Stimulated activated naive B cell treated with anti-CD40 and anti-IgM and Interleukin-4, amounts not matched to agents 10 μg/mL and 1 μg/mL and 100 μg/mL, for 72 hours (primary cell): ENCODE measurements around the gene SAFB.
"Not testable (repeated sequence)": the region's sequence is repeated elsewhere in the genome, so short reads cannot be mapped to it uniquely, and the experiment has no call there.

ENCODE experiments used
- ATAC-seq, 2 donors: fragments of 150-1000 bp; cut with Tn5 transposase; replicated peaks; 2 replicates each; pipeline ENCODE4 v1.10.0; 2021; ENCODE audit warnings: moderate library complexity in 1 of 2
- DNase-seq: peaks from one replicate; pipeline ENCODE4 v3.0.0; 2021
- H3K27ac Mint-ChIP-seq: one replicate; pipeline ENCODE4 v1.8.0; 2022; ENCODE audit warnings: mild to moderate bottlenecking, mixed read lengths
- H3K27me3 Mint-ChIP-seq, 2 donors: one replicate each; pipeline ENCODE4 v1.8.0; 2022; ENCODE audit warnings: mixed read lengths in 2 of 2
- H3K36me3 Mint-ChIP-seq, 2 donors: one replicate each; pipeline ENCODE4 v1.8.0; 2022; ENCODE audit warnings: mixed read lengths in 2 of 2, mild to moderate bottlenecking in 1 of 2
- H3K4me1 Mint-ChIP-seq, 2 donors: one replicate each; pipeline ENCODE4 v1.8.0; 2022; ENCODE audit warnings: mixed read lengths in 2 of 2, mild to moderate bottlenecking in 1 of 2
- H3K4me3 Mint-ChIP-seq, 2 donors: one replicate each; pipeline ENCODE4 v1.8.0; 2022; ENCODE audit warnings: mild to moderate bottlenecking in 2 of 2, mixed read lengths in 2 of 2, moderate library complexity in 1 of 2
- H3K9me3 Mint-ChIP-seq, 2 donors: one replicate each; pipeline ENCODE4 v1.8.0; 2022; ENCODE audit warnings: mixed read lengths in 2 of 2, mild to moderate bottlenecking in 1 of 2

Gene SAFB

GRCh38 chr19:5608766-5609165 is 14.1 kb upstream of the SAFB start:
- H3K4me3 Mint-ChIP-seq, DNase-seq, H3K27me3 Mint-ChIP-seq, ATAC-seq, H3K9me3 Mint-ChIP-seq: not testable (repeated sequence)
- H3K36me3 Mint-ChIP-seq = peaks cover 57 to 68% of the 10 kb centered on the region in 2 donors
- H3K4me1 Mint-ChIP-seq = peaks cover 10% of the 10 kb centered on the region in 2 donors
- H3K27ac Mint-ChIP-seq = peak overlapping the region; percentile 38

- Mint-ChIP-seq H3K4me1 (peaks cover 10% of the 10 kb centered on the region in 2 donors), H3K27me3 (no peaks in the 10 kb centered on the region), H3K9me3 (no peaks in the 10 kb centered on the region), H3K36me3 (peaks cover 60 to 71% of the 10 kb centered on the region in 2 donors), H3K27ac (no peak overlapping the region), H3K4me3 (no peak overlapping the region)
- ATAC-seq (no peak), DNase-seq (no peak)
Measured at GRCh38 chr19:5609881-5610448, 12.9 kb upstream of the SAFB start.

GRCh38 chr19:5612891-5613865 is 9.7 kb upstream of the SAFB start:
- H3K4me1 Mint-ChIP-seq = peaks cover 2 to 14% of the 10 kb centered on the region in 2 donors
- ATAC-seq = no peak
- peak overlapping the region; percentile 63 for H3K27ac Mint-ChIP-seq
- no peak for DNase-seq
- H3K36me3 Mint-ChIP-seq = peaks cover 51 to 59% of the 10 kb centered on the region in 2 donors
- no peaks in the 10 kb centered on the region for H3K27me3 Mint-ChIP-seq
- H3K4me3 Mint-ChIP-seq = no peak overlapping the region
- H3K9me3 Mint-ChIP-seq = no peaks in the 10 kb centered on the region

- Mint-ChIP-seq H3K4me1 (peaks cover 9 to 33% of the 10 kb centered on the region in 2 donors), H3K9me3 (no peaks in the 10 kb centered on the region), H3K36me3 (peaks cover 49 to 56% of the 10 kb centered on the region in 2 donors), H3K27ac (no peak overlapping the region), H3K4me3 (no peak overlapping the region), H3K27me3 (no peaks in the 10 kb centered on the region)
- no peak for DNase-seq
- no peak for ATAC-seq
Measured at GRCh38 chr19:5615756-5616327, 7.0 kb upstream of the SAFB start.

- Mint-ChIP-seq H3K36me3 (peaks cover 51 to 58% of the 10 kb centered on the region in 2 donors), H3K4me1 (peaks cover 16 to 44% of the 10 kb centered on the region in 2 donors), H3K27me3 (no peaks in the 10 kb centered on the region), H3K9me3 (no peaks in the 10 kb centered on the region), H3K4me3 (no peak overlapping the region), H3K27ac (no peak overlapping the region)
- DNase-seq = no peak
- ATAC-seq = no peak
Measured at GRCh38 chr19:5617080-5617479, 5.8 kb upstream of the SAFB start.

- H3K9me3 Mint-ChIP-seq = no peaks in the 10 kb centered on the region
Measured at GRCh38 chr19:5618591-5618990, 4.3 kb upstream of the SAFB start.

GRCh38 chr19:5619946-5620345 is 2.9 kb upstream of the SAFB start:
- ATAC-seq = no peak
- peaks cover 37 to 53% of the 10 kb centered on the region in 2 donors for H3K36me3 Mint-ChIP-seq
- H3K4me1 Mint-ChIP-seq = peaks cover 23 to 53% of the 10 kb centered on the region in 2 donors

More at GRCh38 chr19:5618591-5618990, 4.3 kb upstream of the SAFB start:
- Mint-ChIP-seq H3K27me3 (no peaks in the 10 kb centered on the region), H3K4me1 (peaks cover 16 to 42% of the 10 kb centered on the region in 2 donors), H3K4me3 (no peak overlapping the region), H3K27ac (no peak overlapping the region), H3K36me3 (peaks cover 39 to 52% of the 10 kb centered on the region in 2 donors)
- ATAC-seq (no peak), DNase-seq (no peak)

GRCh38 chr19:5621311-5621944 is 1.5 kb upstream of the SAFB start:
- H3K9me3 Mint-ChIP-seq = no peaks in the 10 kb centered on the region
- peak overlapping the region; percentile 98 for H3K27ac Mint-ChIP-seq
- DNase-seq (no peak), ATAC-seq (no peak)
- H3K4me1 Mint-ChIP-seq = peaks cover 32 to 67% of the 10 kb centered on the region in 2 donors
- peak overlapping the region; percentile 100 for H3K4me3 Mint-ChIP-seq
- H3K27me3 Mint-ChIP-seq = no peaks in the 10 kb centered on the region
- H3K36me3 Mint-ChIP-seq = peaks cover 42 to 56% of the 10 kb centered on the region in 2 donors

More at GRCh38 chr19:5619946-5620345, 2.9 kb upstream of the SAFB start:
- Mint-ChIP-seq H3K27ac (no peak overlapping the region), H3K27me3 (no peaks in the 10 kb centered on the region), H3K4me3 (no peak overlapping the region), H3K9me3 (no peaks in the 10 kb centered on the region)
- DNase-seq = no peak

- no peaks in the 10 kb centered on the region for H3K9me3 Mint-ChIP-seq
- peak; percentile 4 for DNase-seq
- H3K36me3 Mint-ChIP-seq = peaks cover 46 to 59% of the 10 kb centered on the region in 2 donors
- peaks cover 34 to 71% of the 10 kb centered on the region in 2 donors for H3K4me1 Mint-ChIP-seq
- no peak for ATAC-seq
- H3K27ac Mint-ChIP-seq = peak overlapping the region; percentile 98
- H3K27me3 Mint-ChIP-seq = no peaks in the 10 kb centered on the region
- peak overlapping the region; percentile 100 for H3K4me3 Mint-ChIP-seq
Measured at GRCh38 chr19:5621945-5622464, 878 bp upstream of the SAFB start.

GRCh38 chr19:5623397-5624017 is 624 bp downstream of the SAFB start:
- Mint-ChIP-seq H3K36me3 (peaks cover 51 to 66% of the 10 kb centered on the region in 2 donors), H3K4me3 (peak overlapping the region; percentile 100), H3K4me1 (peaks cover 41 to 75% of the 10 kb centered on the region in 2 donors), H3K27me3 (no peaks in the 10 kb centered on the region), H3K27ac (peak overlapping the region; percentile 100), H3K9me3 (no peaks in the 10 kb centered on the region)
- ATAC-seq = peak; percentile 2 to 3
- peak; percentile 25 for DNase-seq

GRCh38 chr19:5624018-5624663 is 1.3 kb downstream of the SAFB start:
- Mint-ChIP-seq H3K36me3 (peaks cover 53 to 68% of the 10 kb centered on the region in 2 donors), H3K9me3 (no peaks in the 10 kb centered on the region), H3K27me3 (no peaks in the 10 kb centered on the region), H3K4me1 (peaks cover 43 to 75% of the 10 kb centered on the region in 2 donors), H3K27ac (peak overlapping the region; percentile 94), H3K4me3 (peak overlapping the region; percentile 95 to 100)
- no peak for ATAC-seq
- no peak for DNase-seq

GRCh38 chr19:5624741-5625278 is 1.9 kb downstream of the SAFB start:
- no peak for DNase-seq
- H3K27ac Mint-ChIP-seq = peak overlapping the region; percentile 94
- H3K27me3 Mint-ChIP-seq = no peaks in the 10 kb centered on the region
- H3K9me3 Mint-ChIP-seq = no peaks in the 10 kb centered on the region
- peak overlapping the region; percentile 95 to 100 for H3K4me3 Mint-ChIP-seq
- H3K4me1 Mint-ChIP-seq = peaks cover 44 to 74% of the 10 kb centered on the region in 2 donors
- no peak for ATAC-seq
- peaks cover 56 to 69% of the 10 kb centered on the region in 2 donors for H3K36me3 Mint-ChIP-seq

GRCh38 chr19:5625641-5626040 is 2.8 kb downstream of the SAFB start:
- DNase-seq (no peak), ATAC-seq (no peak)
- H3K4me3 Mint-ChIP-seq = peak overlapping the region; percentile 95 to 100
- no peaks in the 10 kb centered on the region for H3K9me3 Mint-ChIP-seq
- H3K27me3 Mint-ChIP-seq = no peaks in the 10 kb centered on the region
- H3K27ac Mint-ChIP-seq = peak overlapping the region; percentile 78
- H3K4me1 Mint-ChIP-seq = peaks cover 39 to 69% of the 10 kb centered on the region in 2 donors
- peaks cover 52 to 64% of the 10 kb centered on the region in 2 donors for H3K36me3 Mint-ChIP-seq
